ENCODE measurements around the gene MAP3K5. TPM values are rescaled to one million over a fixed set of nuclear protein-coding genes. Genes with fewer than 3 reads are reported as not detected.

The MAP3K5 gene
- total and polyA plus RNA-seq, 9 of the 15 experiments (the other 6 are each of a cell fraction or from before 2014, with no cell fraction given): 2.2 to 13.0 (median 9.9) TPM

GRCh38 chr6:136774228-136775041 lies 17.8 kb downstream of the MAP3K5 start (continued):
- TF ChIP-seq TSC22D4 (tag; IDR thresholded peaks at IDR 0.05): no peak
- TF ChIP-seq PCBP2 (IDR thresholded peaks at IDR 0.05; ENCODE audit: low read depth, low read length, poor library complexity, severe bottlenecking): no peak
- no peak for TF ChIP-seq NBN (IDR thresholded peaks at IDR 0.05; ENCODE audit: low read depth)
- no peak for TF ChIP-seq BCOR (IDR thresholded peaks at IDR 0.05)
- no peak for TF ChIP-seq VEZF1 (CRISPR knock-in tag; IDR thresholded peaks at IDR 0.05)
- TF ChIP-seq MCM7 (IDR thresholded peaks at IDR 0.05): no peak
- no peak for TF ChIP-seq TCF7L2 (IDR thresholded peaks at IDR 0.05; ENCODE audit: low read depth, low read length)
- peak; percentile 98 for TF ChIP-seq CEBPB (tag; IDR thresholded peaks at IDR 0.05)
- TF ChIP-seq ZBTB11 (CRISPR knock-in tag; IDR thresholded peaks at IDR 0.05): no peak
- TF ChIP-seq PYGO2 (tag; IDR thresholded peaks at IDR 0.05): no peak
- no peak for TF ChIP-seq CBFB (CRISPR knock-in tag; IDR thresholded peaks at IDR 0.05)
- TF ChIP-seq NCOA1 (IDR thresholded peaks at IDR 0.05; ENCODE audit: low read depth): no peak
- TF ChIP-seq PURB (CRISPR knock-in tag; IDR thresholded peaks at IDR 0.05; ENCODE audit: low read depth): no peak
- no peak for TF ChIP-seq CREB5 (CRISPR knock-in tag; IDR thresholded peaks at IDR 0.05)
- TF ChIP-seq POLR3G (IDR thresholded peaks at IDR 0.05; ENCODE audit: extremely low read depth, insufficient read length, insufficient replicate concordance): no peak
- no peak for TF ChIP-seq PHB (CRISPR knock-in tag; IDR thresholded peaks at IDR 0.05)
